Sigmoid colon (tissue), 7 donors: ENCODE results near the gene PIWIL1. TPM values are rescaled to one million over a fixed set of nuclear protein-coding genes. Genes with fewer than 3 reads are reported as not detected.

Experiments used
- DNase-seq: peaks from one replicate; pipeline ENCODE4 v3.0.0-alpha.2; 2019
- H3K27ac ChIP-seq, 4 donors: fragments of 200-600 bp; sonication (generic); one replicate each; pipeline ENCODE4 v1.5.1; 2016 to 2019; ENCODE audit warnings: mild to moderate bottlenecking in 1 of 4
- H3K27me3 ChIP-seq, 3 donors: fragments of 200-600 bp; sonication (generic); one replicate each; pipeline ENCODE4 v1.5.1; 2019; ENCODE audit warnings: mild to moderate bottlenecking in 1 of 3
- H3K36me3 ChIP-seq, 4 donors: fragments of 200-600 bp; sonication (generic); one replicate each; pipeline ENCODE4 v1.5.1; 2016 to 2019
- H3K4me1 ChIP-seq, 4 donors: fragments of 200-600 bp; sonication (generic); one replicate each; pipeline ENCODE4 v1.5.1; 2017 to 2019
- H3K4me3 ChIP-seq, 4 donors: fragments of 200-600 bp; sonication (generic); one replicate each; pipeline ENCODE4 v1.5.1; 2017 to 2019; ENCODE audit warnings: mild to moderate bottlenecking in 2 of 4, moderate library complexity in 1 of 4
- H3K9me3 ChIP-seq, 4 donors: fragments of 200-600 bp in 3 of 4; sonication (generic) in 3 of 4; one replicate each; pipeline versions ENCODE4 v1.5.1 to v1.6.1; 2013 to 2019
- EP300 ChIP-seq, 4 donors: sonication (generic); formaldehyde crosslinking; IDR thresholded peaks; one replicate each; pipeline ENCODE4 v1.6.1; 2017; ENCODE audit warnings: antibody characterized with exemption in 4 of 4
- POLR2A ChIP-seq, 2 donors: fragments of 450-650 bp; IDR thresholded peaks; one replicate each; pipeline ENCODE4 v1.6.1; 2016; ENCODE audit warnings: antibody characterized with exemption in 2 of 2, mild to moderate bottlenecking in 2 of 2, moderate library complexity in 2 of 2
- POLR2AphosphoS5 ChIP-seq, 4 donors: sonication (generic); formaldehyde crosslinking; IDR thresholded peaks; one replicate each; pipeline ENCODE4 v1.6.1; 2017; ENCODE audit warnings: antibody characterized with exemption in 4 of 4
- WGBS, 2 donors: extraction: QIAGEN DNeasy Blood & Tissue Kit; methylation state at CpG; one replicate each; pipeline ENCODE4 v1.1.7; 2013; 5-methylcytosine and 5-hydroxymethylcytosine counted together
- intact Hi-C: fragments of 100-400 bp; cut with DNase I; formaldehyde crosslinking; loops from one replicate; pipeline ENCODE4 v1.15.1; 2023
- polyA plus RNA-seq, 3 donors: library from polyadenylated mRNA; stranded (reverse); fragments of 200-250 nt; gene quantifications; one replicate each; pipeline ENCODE4 v1.2.3, GENCODE V29; 2013
- total RNA-seq, 4 donors: library from RNA; depleted of rRNA; stranded (reverse); fragments of >200 nt; gene quantifications; one replicate each; pipeline ENCODE4 v1.1.0, GENCODE V29; 2016
- TF ChIP-seq, protein P1 (sequence below), 4 experiments: fragments of 450-650 bp in 3 of 4; fragments of 200-600 bp in 1 of 4; IDR thresholded peaks; one replicate each; pipeline ENCODE4 v1.5.1; 2016 to 2019; ENCODE audit warnings: antibody characterized with exemption in 4 of 4, mild to moderate bottlenecking in 3 of 4, moderate library complexity in 2 of 4
- donor health status: healthy with polysubstance abuse.
- donor health status: Bipolar disorder and iron deficiency.
- donor health status: healthy.

The PIWIL1 gene
- total and polyA plus RNA-seq, 7 donors: not detected

DNA sequence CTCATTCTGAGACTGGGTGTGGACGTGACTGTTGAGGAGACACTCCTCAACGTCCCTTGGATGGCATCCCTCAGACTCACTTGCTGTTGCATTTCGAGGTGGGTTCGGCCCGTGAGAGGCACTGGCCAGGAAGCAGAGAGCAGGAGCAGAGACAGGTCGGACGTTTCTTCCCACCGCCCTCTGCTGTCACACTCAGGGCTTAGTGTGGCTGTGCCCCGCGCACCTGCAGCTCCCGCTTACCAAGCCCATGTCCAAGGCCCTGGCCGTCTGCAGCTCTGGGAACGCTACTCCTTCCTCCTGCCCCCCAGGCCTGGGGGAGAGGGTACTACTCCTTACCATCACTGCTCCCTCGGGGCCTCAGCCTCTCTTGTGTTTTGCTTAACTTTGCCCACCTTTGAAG, 29.8 kb upstream of the PIWIL1 start:
- Histone ChIP-seq H3K27me3 (no peaks in the 10 kb centered on the region), H3K4me1 (peaks cover 0 to 12% (median 2%) of the 10 kb centered on the region in 4 donors), H3K36me3 (no peaks in the 10 kb centered on the region), H3K9me3 (no peaks in the 10 kb centered on the region), H3K4me3 (no peak overlapping the region), H3K27ac (no peak overlapping the region)
- no peak for TF ChIP-seq POLR2AphosphoS5 (IDR thresholded peaks at IDR 0.05)
- TF ChIP-seq, protein P1, sequence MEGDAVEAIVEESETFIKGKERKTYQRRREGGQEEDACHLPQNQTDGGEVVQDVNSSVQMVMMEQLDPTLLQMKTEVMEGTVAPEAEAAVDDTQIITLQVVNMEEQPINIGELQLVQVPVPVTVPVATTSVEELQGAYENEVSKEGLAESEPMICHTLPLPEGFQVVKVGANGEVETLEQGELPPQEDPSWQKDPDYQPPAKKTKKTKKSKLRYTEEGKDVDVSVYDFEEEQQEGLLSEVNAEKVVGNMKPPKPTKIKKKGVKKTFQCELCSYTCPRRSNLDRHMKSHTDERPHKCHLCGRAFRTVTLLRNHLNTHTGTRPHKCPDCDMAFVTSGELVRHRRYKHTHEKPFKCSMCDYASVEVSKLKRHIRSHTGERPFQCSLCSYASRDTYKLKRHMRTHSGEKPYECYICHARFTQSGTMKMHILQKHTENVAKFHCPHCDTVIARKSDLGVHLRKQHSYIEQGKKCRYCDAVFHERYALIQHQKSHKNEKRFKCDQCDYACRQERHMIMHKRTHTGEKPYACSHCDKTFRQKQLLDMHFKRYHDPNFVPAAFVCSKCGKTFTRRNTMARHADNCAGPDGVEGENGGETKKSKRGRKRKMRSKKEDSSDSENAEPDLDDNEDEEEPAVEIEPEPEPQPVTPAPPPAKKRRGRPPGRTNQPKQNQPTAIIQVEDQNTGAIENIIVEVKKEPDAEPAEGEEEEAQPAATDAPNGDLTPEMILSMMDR (IDR thresholded peaks at IDR 0.05): no peak
- TF ChIP-seq POLR2A (IDR thresholded peaks at IDR 0.05): no peak
- TF ChIP-seq EP300 (IDR thresholded peaks at IDR 0.05): no peak
- WGBS, 2 donors: 82 to 84% methylated on average over 14 of the region's 14 CpGs
- DNase-seq: no peak
- intact Hi-C loops: no loop called here

DNA sequence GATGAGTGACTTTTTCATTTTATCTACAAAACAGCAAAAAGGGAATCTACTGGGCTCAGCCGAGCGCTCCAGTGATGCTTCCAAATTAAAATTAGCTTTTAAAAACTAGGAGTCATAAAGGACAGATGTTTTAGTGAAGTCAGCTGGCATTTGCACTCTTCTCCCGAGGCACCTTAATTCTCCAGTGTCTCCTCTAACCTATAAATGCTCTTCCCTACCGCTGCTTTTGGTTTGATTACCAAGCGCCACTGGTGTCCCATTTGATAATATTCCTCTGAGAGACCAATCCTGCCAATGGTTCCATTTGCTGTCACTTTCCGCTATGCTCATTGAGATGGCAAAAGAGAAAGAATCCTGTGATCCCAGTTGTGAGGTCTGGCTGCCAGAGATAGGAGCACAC, 29.3 kb upstream of the PIWIL1 start:
- intact Hi-C loops: no loop called here
- no peaks in the 10 kb centered on the region for H3K36me3 ChIP-seq
- H3K4me3 ChIP-seq: no peak overlapping the region
- H3K9me3 ChIP-seq: no peaks in the 10 kb centered on the region
- H3K27me3 ChIP-seq: no peaks in the 10 kb centered on the region
- H3K4me1 ChIP-seq: peaks cover 0 to 12% (median 2%) of the 10 kb centered on the region in 4 donors
- WGBS, 2 donors: 84 to 87% methylated on average over 6 of the region's 6 CpGs
- H3K27ac ChIP-seq: no peak overlapping the region
- TF ChIP-seq POLR2AphosphoS5 (IDR thresholded peaks at IDR 0.05) (no peak), EP300 (IDR thresholded peaks at IDR 0.05) (no peak), POLR2A (IDR thresholded peaks at IDR 0.05) (no peak)
- TF ChIP-seq, protein P1 (IDR thresholded peaks at IDR 0.05): no peak
- DNase-seq: no peak

DNA sequence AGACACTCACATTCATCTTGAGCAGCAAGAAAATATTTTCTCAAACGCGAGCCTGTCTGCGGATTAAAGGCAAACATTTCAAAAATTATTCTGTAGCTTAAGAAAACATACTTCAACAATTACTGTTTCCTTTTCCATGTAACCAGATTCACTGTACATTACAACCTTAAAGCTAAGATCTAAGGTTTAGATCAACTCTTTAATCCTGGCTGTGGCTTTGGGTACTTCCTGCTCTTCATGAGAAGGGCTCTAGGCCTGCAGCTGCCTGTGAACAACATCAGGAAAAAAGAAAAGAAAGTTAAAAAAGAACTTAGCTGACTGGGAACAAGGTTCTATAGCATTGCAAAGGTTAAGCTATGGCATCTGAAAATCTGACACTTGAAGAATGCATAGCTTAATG, 21.4 kb upstream of the PIWIL1 start:
- intact Hi-C loops: no loop called here
- 64 to 88% methylated on average over 3 of the region's 3 CpGs for WGBS, 2 donors
- Histone ChIP-seq H3K4me3 (no peak overlapping the region), H3K36me3 (no peaks in the 10 kb centered on the region), H3K4me1 (no peaks in the 10 kb centered on the region), H3K9me3 (no peaks in the 10 kb centered on the region), H3K27me3 (peaks cover 0 to 9% (median 0%) of the 10 kb centered on the region in 3 donors), H3K27ac (no peak overlapping the region)
- DNase-seq: no peak
- TF ChIP-seq POLR2AphosphoS5 (IDR thresholded peaks at IDR 0.05): no peak
- no peak for TF ChIP-seq EP300 (IDR thresholded peaks at IDR 0.05)
- TF ChIP-seq, protein P1 (IDR thresholded peaks at IDR 0.05): no peak
- no peak for TF ChIP-seq POLR2A (IDR thresholded peaks at IDR 0.05)

DNA sequence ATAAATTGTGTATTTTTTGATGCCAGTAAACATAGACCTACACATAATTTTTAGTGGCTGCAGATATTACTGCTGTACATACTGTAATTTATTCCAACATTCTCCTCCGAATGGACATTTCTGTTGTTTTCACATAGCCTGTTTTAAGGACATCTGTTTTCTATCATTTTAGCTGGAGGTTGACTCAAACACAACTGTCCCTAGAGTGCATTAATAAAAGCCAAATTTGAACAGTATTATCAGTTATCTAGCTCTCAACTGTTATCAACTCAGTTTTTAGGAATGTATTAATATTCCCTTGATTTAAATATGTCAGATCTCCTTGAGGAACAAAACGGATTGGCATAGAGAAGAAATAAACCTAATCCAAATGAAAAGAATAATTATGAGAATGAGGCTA, 17.2 kb upstream of the PIWIL1 start:
- H3K36me3 ChIP-seq: no peaks in the 10 kb centered on the region
- no peaks in the 10 kb centered on the region for H3K4me1 ChIP-seq
- TF ChIP-seq POLR2AphosphoS5 (IDR thresholded peaks at IDR 0.05) (no peak), POLR2A (IDR thresholded peaks at IDR 0.05) (no peak), EP300 (IDR thresholded peaks at IDR 0.05) (no peak)
- TF ChIP-seq, protein P1 (IDR thresholded peaks at IDR 0.05): no peak
- H3K27me3 ChIP-seq: peaks cover 0 to 11% (median 0%) of the 10 kb centered on the region in 3 donors
- intact Hi-C loops: no loop called here
- no peaks in the 10 kb centered on the region for H3K9me3 ChIP-seq
- H3K27ac ChIP-seq: no peak overlapping the region
- no peak for DNase-seq
- H3K4me3 ChIP-seq: no peak overlapping the region
- WGBS, 2 donors: 71 to 72% methylated on average over 2 of the region's 2 CpGs

DNA sequence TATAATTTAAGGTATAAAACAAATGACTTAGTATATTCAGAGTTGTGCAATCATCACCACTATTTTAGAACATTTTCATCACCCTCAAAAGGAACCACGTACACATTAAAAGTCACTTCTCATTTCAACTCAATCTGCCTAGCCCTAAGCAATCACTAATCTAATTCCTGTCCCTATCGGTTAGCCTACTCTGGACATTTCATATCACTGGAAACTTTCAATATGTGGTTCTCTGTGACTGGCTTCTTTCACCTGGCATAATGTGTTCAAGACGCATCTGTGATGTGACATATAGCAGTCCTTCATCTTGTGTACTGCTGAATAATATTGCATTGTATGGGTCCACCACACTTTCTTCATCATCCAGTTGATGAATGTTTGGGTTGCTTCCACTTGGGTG, 15.4 kb upstream of the PIWIL1 start:
- Histone ChIP-seq H3K27me3 (peaks cover 0 to 17% (median 0%) of the 10 kb centered on the region in 3 donors), H3K27ac (no peak overlapping the region), H3K4me1 (no peaks in the 10 kb centered on the region), H3K36me3 (no peaks in the 10 kb centered on the region), H3K9me3 (no peaks in the 10 kb centered on the region), H3K4me3 (no peak overlapping the region)
- no peak for DNase-seq
- intact Hi-C loops: no loop called here
- TF ChIP-seq, protein P1 (IDR thresholded peaks at IDR 0.05): no peak
- no peak for TF ChIP-seq EP300 (IDR thresholded peaks at IDR 0.05)
- no peak for TF ChIP-seq POLR2AphosphoS5 (IDR thresholded peaks at IDR 0.05)
- TF ChIP-seq POLR2A (IDR thresholded peaks at IDR 0.05): no peak
- 62 to 89% methylated on average over 3 of the region's 3 CpGs for WGBS, 2 donors
